GM11168 (cell line): Measurements from ENCODE around the gene TMEM156.

Source experiments
- in situ Hi-C: fragments of 300-500 bp; cut with MboI; formaldehyde crosslinking; loops from one replicate; pipeline ENCODE4 v1.12.0; 2022; ENCODE audit warnings: low sequenced_read_pairs; ENCODE audit not compliant: unreplicated experiment

The TMEM156 gene

GRCh38 chr4:38931125-38931524, 101.1 kb downstream of the TMEM156 start:
- in situ Hi-C loops: no loop called here

- in situ Hi-C loops: no loop called here
Observed at GRCh38 chr4:38930707-38931106, 101.5 kb downstream of the TMEM156 start.

- in situ Hi-C loops: no loop called here
Observed at GRCh38 chr4:38930204-38930603, 102.0 kb downstream of the TMEM156 start.

- in situ Hi-C loops: no loop called here
Observed at GRCh38 chr4:38928974-38929373, 103.2 kb downstream of the TMEM156 start.

- in situ Hi-C loops: no loop called here
Observed at GRCh38 chr4:38928568-38928967, 103.6 kb downstream of the TMEM156 start.

GRCh38 chr4:38926896-38927295, 105.3 kb downstream of the TMEM156 start:
- in situ Hi-C loops: no loop called here

GRCh38 chr4:38925492-38926413, 106.5 kb downstream of the TMEM156 start:
- in situ Hi-C loops: no loop called here

- in situ Hi-C loops: no loop called here
Observed at GRCh38 chr4:38924353-38924752, 107.9 kb downstream of the TMEM156 start.

GRCh38 chr4:38923746-38924145, 108.5 kb downstream of the TMEM156 start:
- in situ Hi-C loops: no loop called here

GRCh38 chr4:38921151-38921550, 111.1 kb downstream of the TMEM156 start:
- in situ Hi-C loops: no loop called here

- in situ Hi-C loops: no loop called here
Observed at GRCh38 chr4:38920677-38921076, 111.5 kb downstream of the TMEM156 start.

- in situ Hi-C loops: no loop called here
Observed at GRCh38 chr4:38920186-38920585, 112.0 kb downstream of the TMEM156 start.

- in situ Hi-C loops: no loop called here
Observed at GRCh38 chr4:38919494-38919893, 112.7 kb downstream of the TMEM156 start.

GRCh38 chr4:38917481-38918025, 114.7 kb downstream of the TMEM156 start:
- in situ Hi-C loops: no loop called here
